Superior temporal gyrus (tissue), 1 donor: ENCODE results near the gene ACP7.
A peak's percentile ranks its signal among the peaks of the same experiment; 100 is the strongest.
"Not testable (repeated sequence)": the region's sequence is repeated elsewhere in the genome, so short reads cannot be mapped to it uniquely, and the experiment has no call there.

ENCODE experiments used
- DNase-seq: peaks from one replicate; pipeline ENCODE4 v3.0.0-alpha.2; 2016; ENCODE audit errors: extremely low spot score

Gene ACP7

GRCh38 chr19:39077323-39077722 is 6.8 kb upstream of the ACP7 start:
- no peak for DNase-seq

DNA sequence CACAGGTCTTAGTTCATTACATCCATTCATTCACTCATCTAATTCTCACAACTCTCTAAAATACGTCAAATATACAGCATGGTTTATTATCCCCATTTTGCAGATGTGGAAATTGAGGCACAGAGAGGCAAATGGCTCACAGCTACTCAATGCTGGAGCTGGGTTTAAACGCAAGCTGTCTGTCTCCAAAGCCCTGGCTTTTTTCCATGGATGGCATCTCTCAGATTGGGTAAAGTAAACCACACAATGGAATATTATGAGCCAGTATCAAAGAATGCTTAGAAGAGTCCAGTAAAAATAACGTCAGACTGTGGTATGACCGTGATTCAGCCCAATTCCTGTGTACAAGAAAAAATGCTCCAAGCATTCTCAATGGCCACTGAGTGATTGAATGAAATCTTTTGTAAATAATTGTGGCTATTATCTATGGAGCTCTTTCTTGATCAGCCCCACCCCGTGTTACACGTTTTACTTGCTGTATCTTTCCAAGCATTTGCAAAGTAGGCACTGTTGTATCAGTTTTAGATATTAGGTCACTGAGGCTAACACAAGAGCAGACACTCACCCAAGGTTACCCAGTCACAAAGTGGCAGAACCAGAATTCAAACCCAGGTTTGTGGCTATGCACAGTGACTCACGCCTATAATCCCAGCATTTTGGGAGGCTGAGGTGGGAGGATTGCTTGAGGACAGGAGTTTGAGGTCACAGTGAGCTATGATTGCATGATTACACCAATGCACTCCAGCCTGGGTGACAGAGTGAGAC is 5.5 kb upstream of the ACP7 start:
- peak; percentile 97 for DNase-seq

DNA sequence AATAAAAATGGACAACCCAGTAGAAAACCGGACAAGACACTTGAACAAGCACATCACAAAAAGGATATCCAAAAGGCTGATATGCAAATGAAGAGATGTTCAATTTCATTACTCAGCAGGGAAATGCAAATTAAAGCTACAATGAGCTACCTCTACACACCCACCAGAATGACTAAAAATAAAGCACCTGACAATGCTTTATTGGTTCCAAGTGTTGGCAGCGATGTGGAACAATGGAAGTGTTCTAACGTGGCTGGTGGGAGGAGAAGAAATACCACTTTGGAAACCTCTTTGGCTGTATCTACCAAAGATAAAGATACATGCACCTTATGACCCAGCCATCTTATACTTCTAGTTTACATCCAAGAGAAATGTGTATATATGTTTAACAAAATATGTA is 3.7 kb upstream of the ACP7 start:
- no peak for DNase-seq

DNA sequence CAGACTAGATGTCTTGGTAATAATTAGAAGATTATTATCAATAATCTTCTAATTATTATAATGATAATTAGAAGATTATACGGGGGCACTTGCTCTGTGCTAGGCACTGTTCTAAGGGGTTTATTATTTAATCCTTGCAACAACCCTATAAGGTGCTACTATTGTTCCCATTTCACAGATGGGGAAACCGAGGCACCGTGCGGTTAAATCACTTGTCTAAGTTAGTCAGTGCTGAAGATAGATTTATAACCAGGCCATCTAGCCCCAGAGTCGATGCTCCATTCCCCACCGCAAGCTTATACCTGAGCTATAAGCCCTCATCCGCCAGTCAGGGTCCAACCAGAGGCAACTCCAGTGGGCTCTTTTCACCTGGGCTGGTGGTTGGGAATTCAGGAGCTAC is 2.0 kb upstream of the ACP7 start:
- no peak for DNase-seq

DNA sequence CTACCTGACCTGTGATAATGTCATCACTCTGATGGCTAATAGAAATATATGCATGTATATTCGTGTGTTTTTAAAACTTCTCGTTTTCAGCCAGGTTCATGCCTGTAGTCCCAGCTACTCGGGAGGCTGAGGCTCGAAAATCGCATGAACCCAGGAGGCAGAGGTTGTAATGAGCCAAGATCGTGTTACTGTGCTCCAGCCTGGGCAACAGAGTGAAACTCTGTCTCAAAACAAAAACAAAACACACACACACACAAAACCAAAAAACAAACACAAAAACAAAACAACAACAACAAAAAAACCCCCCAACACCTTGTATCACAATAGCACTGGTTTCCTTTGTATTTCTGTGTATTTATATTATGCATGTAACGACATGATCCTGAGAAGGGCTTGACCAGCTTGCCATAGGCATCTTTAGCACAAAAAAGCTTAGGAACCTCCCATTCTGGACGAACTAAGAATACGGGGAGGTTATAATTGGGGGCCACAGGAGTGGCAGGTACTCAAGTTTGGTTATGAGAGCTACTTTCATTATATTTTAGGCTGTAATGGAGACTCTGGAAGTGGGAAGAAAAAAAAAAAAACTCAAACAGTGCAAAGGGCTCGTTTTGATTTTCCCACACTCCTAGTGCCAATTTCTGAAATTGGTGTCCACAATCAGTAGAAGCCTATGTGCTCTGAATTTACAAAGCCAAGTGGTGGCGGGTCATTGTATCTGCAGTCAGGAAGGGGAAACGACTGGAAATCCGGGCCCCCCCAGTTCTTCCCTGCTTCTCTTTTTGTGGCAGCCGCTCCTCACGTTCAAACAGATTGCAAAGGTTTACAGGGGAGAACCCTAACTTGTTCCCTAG is 1.2 kb upstream of the ACP7 start:
- DNase-seq = peak; percentile 75

GRCh38 chr19:39083599-39083982 is 577 bp upstream of the ACP7 start:
- DNase-seq = no peak

- DNase-seq = no peak
These were observed 538 bp downstream of the ACP7 start for GRCh38 chr19:39084732-39085080.

GRCh38 chr19:39085392-39085791 is 1.2 kb downstream of the ACP7 start:
- no peak for DNase-seq

- no peak for DNase-seq
These were observed 2.2 kb downstream of the ACP7 start for GRCh38 chr19:39086386-39086785.

GRCh38 chr19:39087907-39088686 is 3.9 kb downstream of the ACP7 start:
- no peak for DNase-seq

DNA sequence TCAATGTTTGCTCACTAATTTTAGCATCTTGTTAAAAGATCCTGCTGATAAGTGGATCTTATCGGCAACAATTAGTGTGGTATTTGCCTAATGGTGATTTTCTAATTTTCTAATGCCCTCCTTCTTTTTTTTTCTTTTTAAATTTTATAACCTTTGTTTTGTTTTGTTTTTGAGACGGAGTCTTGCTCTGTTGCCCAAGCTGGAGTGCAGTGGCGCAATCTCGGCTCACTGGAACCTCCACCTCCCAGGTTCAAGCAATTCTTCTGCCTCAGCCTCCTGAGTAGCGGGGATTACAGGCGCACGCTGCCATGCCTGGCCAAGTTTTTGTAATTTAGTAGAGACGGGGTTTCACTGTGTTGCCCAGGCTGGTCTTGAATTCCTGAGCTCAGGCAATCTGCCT is 5.8 kb downstream of the ACP7 start:
- DNase-seq = not testable (repeated sequence)

- DNase-seq = no peak
These were observed 6.7 kb downstream of the ACP7 start for GRCh38 chr19:39090881-39091280.

GRCh38 chr19:39095799-39096540 is 11.8 kb downstream of the ACP7 start:
- not testable (repeated sequence) for DNase-seq

DNA sequence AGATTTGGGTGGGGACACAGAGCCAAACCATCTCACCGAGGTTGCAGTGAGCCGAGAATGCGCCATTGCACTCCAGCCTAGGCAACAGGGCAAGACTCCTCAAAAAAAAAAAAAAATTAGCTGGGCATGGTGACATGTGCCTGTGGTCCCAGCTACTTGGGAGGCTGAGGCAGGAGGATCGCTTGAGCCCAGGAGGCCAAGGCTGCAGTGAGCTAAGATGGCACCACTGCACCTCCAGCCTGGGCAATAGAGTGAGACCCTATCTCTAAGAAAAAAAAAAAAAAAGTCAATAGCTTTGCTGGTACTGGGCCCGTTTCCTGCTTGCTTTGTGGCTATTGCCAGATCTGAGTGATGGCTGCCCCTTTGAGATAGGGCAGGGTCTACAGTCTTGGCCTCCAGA is 13.1 kb downstream of the ACP7 start:
- no peak for DNase-seq

DNA sequence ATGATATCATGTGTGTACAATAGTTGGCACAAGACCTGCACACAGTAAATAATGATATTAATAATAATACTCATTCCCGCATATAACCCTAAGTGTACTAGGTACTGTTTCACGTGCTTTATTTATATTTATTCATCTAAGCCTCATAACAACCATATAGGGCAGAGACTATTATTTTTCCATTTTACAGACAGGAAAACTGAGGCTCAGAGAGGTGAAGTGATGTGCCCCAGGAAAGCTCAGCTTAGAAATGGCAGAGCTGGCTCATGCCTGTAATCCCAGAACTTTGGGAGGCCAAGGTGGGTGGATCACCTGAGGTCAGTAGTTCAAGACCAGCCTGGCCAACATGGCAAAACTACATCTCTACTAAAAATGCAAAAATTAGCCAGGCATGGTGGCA is 13.6 kb downstream of the ACP7 start:
- DNase-seq = no peak

GRCh38 chr19:39098365-39099269 is 14.4 kb downstream of the ACP7 start:
- no peak for DNase-seq

DNA sequence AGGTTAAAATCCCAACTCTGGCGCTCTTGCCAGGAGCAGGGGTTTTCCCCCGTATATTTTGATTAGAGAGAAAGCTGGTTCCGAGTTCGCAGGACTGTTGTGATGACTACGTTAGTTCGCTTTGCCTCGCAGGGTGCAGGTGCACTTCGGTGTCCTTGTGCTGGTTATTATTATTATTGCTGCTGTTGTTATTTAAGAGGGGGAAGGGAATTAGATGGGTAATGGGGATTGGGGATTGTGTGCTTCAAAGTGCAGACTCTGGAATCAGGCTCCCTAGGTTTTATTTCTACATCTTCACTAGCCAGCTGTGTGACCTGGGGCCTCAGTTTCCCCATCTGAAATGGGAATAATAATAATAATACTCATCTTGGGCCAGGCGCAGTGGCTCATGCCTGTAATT is 15.2 kb downstream of the ACP7 start:
- DNase-seq = no peak

- no peak for DNase-seq
These were observed 16.5 kb downstream of the ACP7 start for GRCh38 chr19:39100500-39101166.

GRCh38 chr19:39103151-39103550 is 19.0 kb downstream of the ACP7 start:
- no peak for DNase-seq

- DNase-seq = peak; percentile 75
These were observed 20.0 kb downstream of the ACP7 start for GRCh38 chr19:39104186-39104596.
